WTC11 (cell line): ENCODE results near the gene GABRG2. TPM values are rescaled to one million over a fixed set of nuclear protein-coding genes. Genes with fewer than 3 reads are reported as not detected.

Experiments
- ATAC-seq: fragments of 200-7000 bp; cut with Tn5 transposase; 2 replicates; pipeline ENCODE4 v1.10.0; 2021; ENCODE audit warnings: mild to moderate bottlenecking, moderate library complexity
- CTCF ChIA-PET: fragments of 300-600 bp; sonication (Branson Sonifier 250); formaldehyde crosslinking; loops from one replicate; lab custom pipeline; 2021; ENCODE audit warnings: antibody characterized with exemption; lab: Charles Lee
- POLR2A ChIA-PET: fragments of 350-600 bp; sonication (Branson Sonifier 250); formaldehyde crosslinking; loops from one replicate; lab custom pipeline; 2021; ENCODE audit warnings: antibody characterized with exemption; lab: Charles Lee
- DNase-seq: peaks from one replicate; pipeline ENCODE4 v3.0.0; 2021; ENCODE audit warnings: low spot score
- H3K27ac Mint-ChIP-seq: 2 replicates; pipeline ENCODE4 v1.8.0; 2021; ENCODE audit warnings: mixed read lengths
- H3K27me3 Mint-ChIP-seq: 2 replicates; pipeline ENCODE4 v1.8.0; 2021; ENCODE audit warnings: low read depth, mild to moderate bottlenecking, moderate library complexity, mixed read lengths
- H3K36me3 Mint-ChIP-seq: 2 replicates; pipeline ENCODE4 v1.8.0; 2021; ENCODE audit warnings: mixed read lengths
- H3K4me1 Mint-ChIP-seq: 2 replicates; pipeline ENCODE4 v1.8.0; 2022; ENCODE audit warnings: mixed read lengths
- H3K4me3 Mint-ChIP-seq: 2 replicates; pipeline ENCODE4 v1.8.0; 2021; ENCODE audit warnings: mild to moderate bottlenecking, moderate library complexity, mixed read lengths
- H3K9me3 Mint-ChIP-seq: 2 replicates; pipeline ENCODE4 v1.8.0; 2021; ENCODE audit warnings: mixed read lengths
- CBFB ChIP-seq: sonication (generic); formaldehyde crosslinking; IDR thresholded peaks from 2 replicates; pipeline ENCODE4 v1.8.1; 2022; ENCODE audit warnings: mild to moderate bottlenecking, low read depth, missing genetic modification reagents
- ELF4 ChIP-seq: sonication (generic); formaldehyde crosslinking; IDR thresholded peaks from 2 replicates; pipeline ENCODE4 v1.8.1; 2022; ENCODE audit warnings: low read depth, mild to moderate bottlenecking, moderate library complexity, missing genetic modification reagents
- ESRRA ChIP-seq: sonication (generic); formaldehyde crosslinking; IDR thresholded peaks from 2 replicates; pipeline ENCODE4 v1.8.1; 2022; ENCODE audit warnings: mild to moderate bottlenecking, missing genetic modification reagents, borderline replicate concordance
- FOXJ3 ChIP-seq: sonication (generic); formaldehyde crosslinking; IDR thresholded peaks from 2 replicates; pipeline ENCODE4 v1.9.0; 2021; ENCODE audit warnings: missing genetic modification reagents, mild to moderate bottlenecking, borderline replicate concordance
- JAZF1 ChIP-seq: fragments of 250-450 bp; sonication (Bioruptor Pico); IDR thresholded peaks from 2 replicates; pipeline ENCODE4 v1.9.0; 2021; ENCODE audit warnings: moderate library complexity, mild to moderate bottlenecking, inconsistent platforms
- JUN ChIP-seq: sonication (generic); formaldehyde crosslinking; IDR thresholded peaks from 2 replicates; pipeline ENCODE4 v1.8.0; 2023; ENCODE audit warnings: mild to moderate bottlenecking, missing genetic modification reagents
- ZNF416 ChIP-seq: fragments of 250-450 bp; sonication (Bioruptor Pico); IDR thresholded peaks from 2 replicates; pipeline ENCODE4 v1.9.0; 2021; ENCODE audit warnings: mild to moderate bottlenecking, inconsistent platforms
- ZNF671 ChIP-seq: fragments of 250-450 bp; sonication (Bioruptor Pico); IDR thresholded peaks from 2 replicates; pipeline ENCODE4 v1.8.0; 2021; ENCODE audit warnings: mild to moderate bottlenecking
- total RNA-seq: library from RNA; stranded (reverse); gene quantifications from 3 replicates; pipeline ENCODE4 v1.2.3, GENCODE V29; 2021
- TF ChIP-seq, protein P1 (sequence below): sonication (generic); formaldehyde crosslinking; IDR thresholded peaks from 2 replicates; pipeline ENCODE4 v1.8.1; 2023; ENCODE audit warnings: mild to moderate bottlenecking, missing genetic modification reagents
- TF ChIP-seq, protein P2 (sequence below): sonication (generic); formaldehyde crosslinking; conservative IDR thresholded peaks from 2 replicates; pipeline ENCODE4 v1.8.1; 2023; ENCODE audit warnings: mild to moderate bottlenecking, low read depth, missing genetic modification reagents, moderate library complexity
- TF ChIP-seq, protein P3 (sequence below): sonication (generic); formaldehyde crosslinking; IDR thresholded peaks from 2 replicates; pipeline ENCODE4 v1.8.0; 2022; ENCODE audit warnings: mild to moderate bottlenecking, missing genetic modification reagents
- TF ChIP-seq, protein P4 (sequence below): sonication (generic); formaldehyde crosslinking; IDR thresholded peaks from 2 replicates; pipeline ENCODE4 v1.8.0; 2023; ENCODE audit warnings: missing genetic modification reagents
- TF ChIP-seq, protein P5 (sequence below): fragments of 250-450 bp; sonication (Bioruptor Pico); conservative IDR thresholded peaks from 2 replicates; pipeline ENCODE4 v1.9.0; 2021; ENCODE audit warnings: mild to moderate bottlenecking
- TF ChIP-seq, protein P6 (sequence below): sonication (generic); formaldehyde crosslinking; IDR thresholded peaks from 2 replicates; pipeline ENCODE4 v1.8.1; 2022; ENCODE audit warnings: mild to moderate bottlenecking, missing genetic modification reagents, moderate library complexity, borderline replicate concordance
- TF ChIP-seq, protein P7 (sequence below): sonication (generic); formaldehyde crosslinking; IDR thresholded peaks from 2 replicates; pipeline ENCODE4 v1.8.0; 2022; ENCODE audit warnings: missing genetic modification reagents
- TF ChIP-seq, protein P8 (sequence below): sonication (generic); formaldehyde crosslinking; IDR thresholded peaks from 2 replicates; pipeline ENCODE4 v1.8.1; 2023; ENCODE audit warnings: mild to moderate bottlenecking, missing genetic modification reagents

Gene GABRG2
- total RNA-seq, 1 experiment from 2014 or later: 4.0 TPM

DNA sequence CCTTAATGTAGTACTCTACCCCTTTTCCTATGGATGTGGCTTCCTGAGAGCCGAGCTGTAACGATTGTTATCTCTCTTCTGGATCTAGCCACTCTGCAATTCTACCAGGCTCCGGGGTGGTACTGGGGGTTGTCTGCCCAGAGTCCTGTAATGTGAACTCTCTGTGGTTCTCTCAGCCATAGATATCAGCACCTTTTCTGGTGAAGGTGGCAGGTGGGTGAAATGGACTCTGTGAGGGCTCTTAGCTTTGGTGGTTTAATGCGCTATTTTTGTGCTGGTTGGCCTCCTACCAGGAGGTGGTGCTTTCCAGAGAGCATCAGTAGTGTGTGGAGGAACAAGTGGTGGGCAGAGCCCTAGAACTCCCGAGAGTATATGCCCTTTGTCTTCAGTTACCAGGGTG, 122.1 kb downstream of the GABRG2 start:
- H3K27ac Mint-ChIP-seq: no peak overlapping the region
- TF ChIP-seq FOXJ3 (CRISPR knock-in tag) (no peak), ZNF671 (no peak)
- CTCF ChIA-PET: interaction anchor here (1.6 kb wide), 1 partner anchor 19 kb away, joined by 3 read pairs; no protein-coding TSS in a partner anchor
- no peaks in the 10 kb centered on the region for H3K36me3 Mint-ChIP-seq
- H3K4me1 Mint-ChIP-seq: 0 out of 2 replicates have a peak, but pooled peaks cover 4% of the 10 kb centered on the region
- DNase-seq (no peak), ATAC-seq (no peak)
- H3K9me3 Mint-ChIP-seq: peaks cover 29% of the 10 kb centered on the region
- H3K4me3 Mint-ChIP-seq: no peak overlapping the region
- H3K27me3 Mint-ChIP-seq: no peaks in the 10 kb centered on the region
- POLR2A ChIA-PET: no interaction called here

DNA sequence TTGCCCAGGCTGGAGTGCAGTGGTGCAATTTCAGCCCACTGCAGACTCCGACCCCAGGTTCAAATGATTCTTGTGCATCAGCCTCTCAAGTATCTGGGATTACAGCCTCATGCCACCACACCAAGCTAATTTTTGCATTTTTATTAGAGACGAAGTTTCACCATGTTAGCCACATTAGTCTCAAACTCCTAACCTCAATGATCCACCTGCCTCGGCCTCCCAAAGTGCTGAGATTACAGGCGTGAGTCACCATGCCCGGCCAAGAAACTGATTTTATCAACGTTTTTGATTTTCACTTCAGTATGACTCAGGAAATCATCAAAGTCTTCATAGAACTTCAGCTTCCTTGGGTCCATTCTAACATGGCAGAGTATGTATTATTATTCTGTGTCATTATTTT, 125.4 kb downstream of the GABRG2 start:
- CTCF ChIA-PET: no interaction called here
- H3K9me3 Mint-ChIP-seq: peaks cover 9% of the 10 kb centered on the region; the same call in 1 of the 2 replicates

More for the DNA sequence above, 125.4 kb downstream of the GABRG2 start:
- no peak overlapping the region for H3K27ac Mint-ChIP-seq
- no peaks in the 10 kb centered on the region for H3K36me3 Mint-ChIP-seq
- H3K4me3 Mint-ChIP-seq: no peak overlapping the region
- no peaks in the 10 kb centered on the region for H3K27me3 Mint-ChIP-seq
- TF ChIP-seq, protein P1, sequence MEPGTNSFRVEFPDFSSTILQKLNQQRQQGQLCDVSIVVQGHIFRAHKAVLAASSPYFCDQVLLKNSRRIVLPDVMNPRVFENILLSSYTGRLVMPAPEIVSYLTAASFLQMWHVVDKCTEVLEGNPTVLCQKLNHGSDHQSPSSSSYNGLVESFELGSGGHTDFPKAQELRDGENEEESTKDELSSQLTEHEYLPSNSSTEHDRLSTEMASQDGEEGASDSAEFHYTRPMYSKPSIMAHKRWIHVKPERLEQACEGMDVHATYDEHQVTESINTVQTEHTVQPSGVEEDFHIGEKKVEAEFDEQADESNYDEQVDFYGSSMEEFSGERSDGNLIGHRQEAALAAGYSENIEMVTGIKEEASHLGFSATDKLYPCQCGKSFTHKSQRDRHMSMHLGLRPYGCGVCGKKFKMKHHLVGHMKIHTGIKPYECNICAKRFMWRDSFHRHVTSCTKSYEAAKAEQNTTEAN (CRISPR knock-in tag): no peak
- TF ChIP-seq, protein P2, sequence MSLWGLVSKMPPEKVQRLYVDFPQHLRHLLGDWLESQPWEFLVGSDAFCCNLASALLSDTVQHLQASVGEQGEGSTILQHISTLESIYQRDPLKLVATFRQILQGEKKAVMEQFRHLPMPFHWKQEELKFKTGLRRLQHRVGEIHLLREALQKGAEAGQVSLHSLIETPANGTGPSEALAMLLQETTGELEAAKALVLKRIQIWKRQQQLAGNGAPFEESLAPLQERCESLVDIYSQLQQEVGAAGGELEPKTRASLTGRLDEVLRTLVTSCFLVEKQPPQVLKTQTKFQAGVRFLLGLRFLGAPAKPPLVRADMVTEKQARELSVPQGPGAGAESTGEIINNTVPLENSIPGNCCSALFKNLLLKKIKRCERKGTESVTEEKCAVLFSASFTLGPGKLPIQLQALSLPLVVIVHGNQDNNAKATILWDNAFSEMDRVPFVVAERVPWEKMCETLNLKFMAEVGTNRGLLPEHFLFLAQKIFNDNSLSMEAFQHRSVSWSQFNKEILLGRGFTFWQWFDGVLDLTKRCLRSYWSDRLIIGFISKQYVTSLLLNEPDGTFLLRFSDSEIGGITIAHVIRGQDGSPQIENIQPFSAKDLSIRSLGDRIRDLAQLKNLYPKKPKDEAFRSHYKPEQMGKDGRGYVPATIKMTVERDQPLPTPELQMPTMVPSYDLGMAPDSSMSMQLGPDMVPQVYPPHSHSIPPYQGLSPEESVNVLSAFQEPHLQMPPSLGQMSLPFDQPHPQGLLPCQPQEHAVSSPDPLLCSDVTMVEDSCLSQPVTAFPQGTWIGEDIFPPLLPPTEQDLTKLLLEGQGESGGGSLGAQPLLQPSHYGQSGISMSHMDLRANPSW (CRISPR knock-in tag): no peak
- TF ChIP-seq, protein P3, sequence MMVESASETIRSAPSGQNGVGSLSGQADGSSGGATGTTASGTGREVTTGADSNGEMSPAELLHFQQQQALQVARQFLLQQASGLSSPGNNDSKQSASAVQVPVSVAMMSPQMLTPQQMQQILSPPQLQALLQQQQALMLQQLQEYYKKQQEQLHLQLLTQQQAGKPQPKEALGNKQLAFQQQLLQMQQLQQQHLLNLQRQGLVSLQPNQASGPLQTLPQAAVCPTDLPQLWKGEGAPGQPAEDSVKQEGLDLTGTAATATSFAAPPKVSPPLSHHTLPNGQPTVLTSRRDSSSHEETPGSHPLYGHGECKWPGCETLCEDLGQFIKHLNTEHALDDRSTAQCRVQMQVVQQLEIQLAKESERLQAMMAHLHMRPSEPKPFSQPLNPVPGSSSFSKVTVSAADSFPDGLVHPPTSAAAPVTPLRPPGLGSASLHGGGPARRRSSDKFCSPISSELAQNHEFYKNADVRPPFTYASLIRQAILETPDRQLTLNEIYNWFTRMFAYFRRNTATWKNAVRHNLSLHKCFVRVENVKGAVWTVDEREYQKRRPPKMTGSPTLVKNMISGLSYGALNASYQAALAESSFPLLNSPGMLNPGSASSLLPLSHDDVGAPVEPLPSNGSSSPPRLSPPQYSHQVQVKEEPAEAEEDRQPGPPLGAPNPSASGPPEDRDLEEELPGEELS (CRISPR knock-in tag): no peak
- TF ChIP-seq ESRRA (CRISPR knock-in tag) (no peak), CBFB (CRISPR knock-in tag) (no peak), JUN (CRISPR knock-in tag) (no peak), JAZF1 (CRISPR knock-in tag) (no peak), ZNF416 (CRISPR knock-in tag) (no peak), ELF4 (CRISPR knock-in tag) (no peak)
- TF ChIP-seq, protein P4, sequence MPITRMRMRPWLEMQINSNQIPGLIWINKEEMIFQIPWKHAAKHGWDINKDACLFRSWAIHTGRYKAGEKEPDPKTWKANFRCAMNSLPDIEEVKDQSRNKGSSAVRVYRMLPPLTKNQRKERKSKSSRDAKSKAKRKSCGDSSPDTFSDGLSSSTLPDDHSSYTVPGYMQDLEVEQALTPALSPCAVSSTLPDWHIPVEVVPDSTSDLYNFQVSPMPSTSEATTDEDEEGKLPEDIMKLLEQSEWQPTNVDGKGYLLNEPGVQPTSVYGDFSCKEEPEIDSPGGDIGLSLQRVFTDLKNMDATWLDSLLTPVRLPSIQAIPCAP (CRISPR knock-in tag): no peak
- TF ChIP-seq, protein P5, sequence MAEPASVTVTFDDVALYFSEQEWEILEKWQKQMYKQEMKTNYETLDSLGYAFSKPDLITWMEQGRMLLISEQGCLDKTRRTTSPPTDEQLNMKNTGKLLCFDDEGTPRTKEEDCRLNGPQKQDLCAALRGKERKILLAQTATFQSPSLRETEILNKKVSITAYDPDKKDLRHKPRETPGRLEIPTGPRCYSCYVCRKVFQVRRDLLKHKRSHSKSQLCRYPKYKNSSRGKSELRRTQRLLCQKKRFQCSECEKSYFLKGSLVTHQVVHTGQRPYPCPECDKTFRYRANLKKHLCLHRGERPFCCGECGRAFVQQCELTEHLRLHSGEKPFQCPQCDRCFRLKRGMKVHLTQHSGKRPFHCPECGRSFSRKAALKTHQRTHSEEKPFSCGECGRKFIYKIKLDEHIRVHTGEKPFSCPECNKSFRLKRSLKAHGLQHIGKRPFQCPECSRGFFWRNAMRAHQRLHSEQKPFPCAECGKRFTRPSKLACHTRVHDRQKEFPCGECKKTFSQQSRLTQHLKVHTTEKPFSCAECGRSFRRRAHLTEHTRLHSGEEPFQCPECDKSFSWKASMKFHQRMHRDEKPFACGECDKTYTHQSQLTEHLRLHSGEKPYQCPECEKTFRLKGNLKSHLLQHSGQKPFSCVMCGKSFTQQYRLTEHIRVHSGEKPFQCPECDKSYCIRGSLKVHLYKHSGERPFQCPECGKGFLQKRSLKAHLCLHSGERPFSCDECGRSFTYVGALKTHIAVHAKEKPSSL (CRISPR knock-in tag): no peak
- TF ChIP-seq, protein P6, sequence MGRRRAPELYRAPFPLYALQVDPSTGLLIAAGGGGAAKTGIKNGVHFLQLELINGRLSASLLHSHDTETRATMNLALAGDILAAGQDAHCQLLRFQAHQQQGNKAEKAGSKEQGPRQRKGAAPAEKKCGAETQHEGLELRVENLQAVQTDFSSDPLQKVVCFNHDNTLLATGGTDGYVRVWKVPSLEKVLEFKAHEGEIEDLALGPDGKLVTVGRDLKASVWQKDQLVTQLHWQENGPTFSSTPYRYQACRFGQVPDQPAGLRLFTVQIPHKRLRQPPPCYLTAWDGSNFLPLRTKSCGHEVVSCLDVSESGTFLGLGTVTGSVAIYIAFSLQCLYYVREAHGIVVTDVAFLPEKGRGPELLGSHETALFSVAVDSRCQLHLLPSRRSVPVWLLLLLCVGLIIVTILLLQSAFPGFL (CRISPR knock-in tag): no peak
- TF ChIP-seq, protein P7, sequence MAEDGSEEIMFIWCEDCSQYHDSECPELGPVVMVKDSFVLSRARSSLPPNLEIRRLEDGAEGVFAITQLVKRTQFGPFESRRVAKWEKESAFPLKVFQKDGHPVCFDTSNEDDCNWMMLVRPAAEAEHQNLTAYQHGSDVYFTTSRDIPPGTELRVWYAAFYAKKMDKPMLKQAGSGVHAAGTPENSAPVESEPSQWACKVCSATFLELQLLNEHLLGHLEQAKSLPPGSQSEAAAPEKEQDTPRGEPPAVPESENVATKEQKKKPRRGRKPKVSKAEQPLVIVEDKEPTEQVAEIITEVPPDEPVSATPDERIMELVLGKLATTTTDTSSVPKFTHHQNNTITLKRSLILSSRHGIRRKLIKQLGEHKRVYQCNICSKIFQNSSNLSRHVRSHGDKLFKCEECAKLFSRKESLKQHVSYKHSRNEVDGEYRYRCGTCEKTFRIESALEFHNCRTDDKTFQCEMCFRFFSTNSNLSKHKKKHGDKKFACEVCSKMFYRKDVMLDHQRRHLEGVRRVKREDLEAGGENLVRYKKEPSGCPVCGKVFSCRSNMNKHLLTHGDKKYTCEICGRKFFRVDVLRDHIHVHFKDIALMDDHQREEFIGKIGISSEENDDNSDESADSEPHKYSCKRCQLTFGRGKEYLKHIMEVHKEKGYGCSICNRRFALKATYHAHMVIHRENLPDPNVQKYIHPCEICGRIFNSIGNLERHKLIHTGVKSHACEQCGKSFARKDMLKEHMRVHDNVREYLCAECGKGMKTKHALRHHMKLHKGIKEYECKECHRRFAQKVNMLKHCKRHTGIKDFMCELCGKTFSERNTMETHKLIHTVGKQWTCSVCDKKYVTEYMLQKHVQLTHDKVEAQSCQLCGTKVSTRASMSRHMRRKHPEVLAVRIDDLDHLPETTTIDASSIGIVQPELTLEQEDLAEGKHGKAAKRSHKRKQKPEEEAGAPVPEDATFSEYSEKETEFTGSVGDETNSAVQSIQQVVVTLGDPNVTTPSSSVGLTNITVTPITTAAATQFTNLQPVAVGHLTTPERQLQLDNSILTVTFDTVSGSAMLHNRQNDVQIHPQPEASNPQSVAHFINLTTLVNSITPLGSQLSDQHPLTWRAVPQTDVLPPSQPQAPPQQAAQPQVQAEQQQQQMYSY: no peak
- TF ChIP-seq, protein P8, sequence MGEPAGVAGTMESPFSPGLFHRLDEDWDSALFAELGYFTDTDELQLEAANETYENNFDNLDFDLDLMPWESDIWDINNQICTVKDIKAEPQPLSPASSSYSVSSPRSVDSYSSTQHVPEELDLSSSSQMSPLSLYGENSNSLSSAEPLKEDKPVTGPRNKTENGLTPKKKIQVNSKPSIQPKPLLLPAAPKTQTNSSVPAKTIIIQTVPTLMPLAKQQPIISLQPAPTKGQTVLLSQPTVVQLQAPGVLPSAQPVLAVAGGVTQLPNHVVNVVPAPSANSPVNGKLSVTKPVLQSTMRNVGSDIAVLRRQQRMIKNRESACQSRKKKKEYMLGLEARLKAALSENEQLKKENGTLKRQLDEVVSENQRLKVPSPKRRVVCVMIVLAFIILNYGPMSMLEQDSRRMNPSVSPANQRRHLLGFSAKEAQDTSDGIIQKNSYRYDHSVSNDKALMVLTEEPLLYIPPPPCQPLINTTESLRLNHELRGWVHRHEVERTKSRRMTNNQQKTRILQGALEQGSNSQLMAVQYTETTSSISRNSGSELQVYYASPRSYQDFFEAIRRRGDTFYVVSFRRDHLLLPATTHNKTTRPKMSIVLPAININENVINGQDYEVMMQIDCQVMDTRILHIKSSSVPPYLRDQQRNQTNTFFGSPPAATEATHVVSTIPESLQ (CRISPR knock-in tag): no peak
- ATAC-seq: no peak
- 0 out of 2 replicates have a peak, but pooled peaks cover 4% of the 10 kb centered on the region for H3K4me1 Mint-ChIP-seq
- POLR2A ChIA-PET: no interaction called here
- no peak for DNase-seq
